Measurements from ENCODE around the gene ACTL6A. TPM values are rescaled to one million over a fixed set of nuclear protein-coding genes. Genes with fewer than 3 reads are reported as not detected.

ACTL6A gene
- total RNA-seq, 6 experiments from 2014 or later, result 10.6 to 38.0 (median 15.5) TPM

DNA sequence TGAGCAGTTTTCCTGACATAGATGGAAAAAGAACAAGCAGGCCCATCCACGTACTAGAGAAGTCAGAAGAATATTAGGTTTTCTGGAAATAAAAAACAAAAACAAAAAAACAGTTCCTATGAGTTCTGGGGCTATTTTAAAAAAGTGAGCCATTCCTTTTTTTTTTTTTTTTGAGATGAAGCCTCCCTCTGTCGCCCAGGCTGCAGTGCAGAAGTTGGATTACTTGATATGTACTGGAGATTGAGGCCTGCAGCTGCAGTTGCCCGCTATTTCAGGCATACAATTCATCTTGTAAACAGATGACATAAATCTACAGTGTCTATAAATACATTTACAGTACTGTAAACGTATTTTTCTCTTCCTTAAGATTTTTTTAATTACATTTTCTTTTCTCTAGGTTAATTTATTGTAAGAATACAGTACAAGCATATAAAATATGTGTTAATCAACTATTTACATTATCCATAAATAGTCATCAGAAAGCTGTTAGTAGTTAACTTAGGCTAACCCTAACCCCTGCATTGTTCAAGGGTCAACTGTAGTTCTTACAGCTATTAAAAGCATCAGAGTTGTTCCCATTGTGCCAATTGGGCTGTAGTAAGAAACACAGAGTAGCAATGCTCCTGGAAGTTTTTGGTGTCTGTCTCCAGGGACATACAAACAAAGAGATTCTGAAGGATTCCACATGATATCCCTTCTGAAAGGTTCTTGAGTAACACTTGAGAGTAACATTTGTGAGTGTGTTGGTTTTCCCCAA lies 11.2 kb upstream of the ACTL6A start:
- no peaks in the 10 kb centered on the region for H3K9me3 ChIP-seq
- no peak for ATAC-seq
- 45% methylated on average over 4 of the region's 4 CpGs for WGBS (ENCODE audit: insufficient coverage, low coverage, low lambda C conversion rate, missing lambda C conversion rate)
- no peaks in the 10 kb centered on the region for H3K27me3 ChIP-seq
- TF ChIP-seq CTCF (IDR thresholded peaks at IDR 0.05), result no peak
- TF ChIP-seq POLR2A (IDR thresholded peaks at IDR 0.05), result no peak
- no peaks in the 10 kb centered on the region for H3K36me3 ChIP-seq
- no peak overlapping the region for H3K27ac ChIP-seq
- intact Hi-C loops (cut with DNase I), result no loop called here
- no peaks in the 10 kb centered on the region for H3K4me1 ChIP-seq
- no peak overlapping the region for H3K4me3 ChIP-seq
- no peak for DNase-seq

DNA sequence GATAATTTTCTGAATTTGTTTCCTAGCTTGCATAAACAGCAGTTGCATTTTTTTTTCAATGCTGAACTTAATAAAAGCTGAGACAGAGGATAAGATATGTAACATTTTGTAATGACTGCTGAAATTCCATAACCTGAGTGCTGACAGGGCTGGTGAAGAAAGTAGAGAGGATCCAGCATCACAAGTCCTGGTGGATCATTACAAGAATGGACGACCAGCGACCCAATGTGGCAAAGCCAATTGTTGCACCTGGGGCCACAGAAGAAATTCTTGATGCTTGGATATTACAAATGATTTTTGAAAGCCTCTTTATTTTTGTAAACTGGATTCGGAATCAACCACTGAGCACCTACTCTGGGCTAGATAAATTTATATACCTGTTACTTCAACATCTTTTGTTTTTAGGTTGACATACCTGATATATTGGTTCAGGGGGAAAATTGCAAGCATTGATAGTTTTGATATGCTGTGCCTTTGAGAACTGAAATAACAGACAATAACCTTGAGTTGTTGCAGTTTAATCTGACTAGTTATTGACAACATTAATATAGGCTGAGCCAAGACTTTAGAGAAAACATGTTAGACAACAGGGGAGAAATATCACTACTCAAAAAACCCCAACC lies 3.9 kb upstream of the ACTL6A start:
- Histone ChIP-seq H3K27ac (no peak overlapping the region), H3K4me3 (no peak overlapping the region), H3K27me3 (no peaks in the 10 kb centered on the region), H3K9me3 (no peaks in the 10 kb centered on the region), H3K4me1 (peaks cover 0 to 3% (median under 1%) of the 10 kb centered on the region in 4 donors), H3K36me3 (no peaks in the 10 kb centered on the region)
- DNase-seq (peak in 2 of 3 donors; percentile 44 to 51), ATAC-seq (peak in 1 of 4 donors; percentile 19)
- peak; percentile 56 to 69 (median 68) for TF ChIP-seq CTCF (IDR thresholded peaks at IDR 0.05)
- no peak for TF ChIP-seq POLR2A (IDR thresholded peaks at IDR 0.05)
- 0% methylated on average over 3 of the region's 3 CpGs for WGBS (ENCODE audit: insufficient coverage, low coverage, low lambda C conversion rate, missing lambda C conversion rate)
- intact Hi-C loops (cut with DNase I), result no loop called here

- no peak overlapping the region for H3K27ac ChIP-seq
- H3K4me1 ChIP-seq, result peaks cover 0 to 9% (median 2%) of the 10 kb centered on the region in 4 donors
- WGBS (ENCODE audit: insufficient coverage, low coverage, low lambda C conversion rate, missing lambda C conversion rate), result 60% methylated on average over 1 of the region's 1 CpG
- H3K4me3 ChIP-seq, result no peak overlapping the region
- DNase-seq (no peak), ATAC-seq (no peak)
- no peaks in the 10 kb centered on the region for H3K36me3 ChIP-seq
- H3K27me3 ChIP-seq, result no peaks in the 10 kb centered on the region
- H3K9me3 ChIP-seq, result no peaks in the 10 kb centered on the region
- intact Hi-C loops (cut with DNase I), result no loop called here
- no peak for TF ChIP-seq POLR2A (IDR thresholded peaks at IDR 0.05)
- TF ChIP-seq CTCF (IDR thresholded peaks at IDR 0.05), result no peak
These were observed 1.9 kb upstream of the ACTL6A start for GRCh38 chr3:179560791-179561190.

- ATAC-seq (peak; percentile 61 to 69 (median 64)), DNase-seq (peak; percentile 72 to 77 (median 72))
- Histone ChIP-seq H3K27ac (peak overlapping the region; percentile 65 to 75 (median 70)), H3K9me3 (no peaks in the 10 kb centered on the region), H3K36me3 (no peaks in the 10 kb centered on the region), H3K4me1 (peaks cover 0 to 9% (median 2%) of the 10 kb centered on the region in 4 donors), H3K27me3 (no peaks in the 10 kb centered on the region), H3K4me3 (peak overlapping the region; percentile 91 to 99 (median 92))
- intact Hi-C loops (cut with DNase I), result no loop called here
- 0% methylated on average over 12 of the region's 40 CpGs for WGBS (ENCODE audit: insufficient coverage, low coverage, low lambda C conversion rate, missing lambda C conversion rate)
- TF ChIP-seq CTCF (IDR thresholded peaks at IDR 0.05), result peak; percentile 29 to 67 (median 34)
- TF ChIP-seq POLR2A (IDR thresholded peaks at IDR 0.05), result no peak
These were observed 601 bp downstream of the ACTL6A start for GRCh38 chr3:179563271-179563783.
